Measurements from ENCODE around the gene LRRC1.

Gene LRRC1

GRCh38 chr6:53837865-53838769 is 43.3 kb downstream of the LRRC1 start:
- peaks cover 6% of the 10 kb centered on the region for H3K9me3 Mint-ChIP-seq
- no peak overlapping the region for H3K27ac Mint-ChIP-seq
- H3K4me3 Mint-ChIP-seq, result no peak overlapping the region
- ATAC-seq, result no peak
- peaks cover 10% of the 10 kb centered on the region for H3K4me1 Mint-ChIP-seq
- H3K36me3 Mint-ChIP-seq, result peaks cover 21% of the 10 kb centered on the region
- no peaks in the 10 kb centered on the region for H3K27me3 Mint-ChIP-seq

DNA sequence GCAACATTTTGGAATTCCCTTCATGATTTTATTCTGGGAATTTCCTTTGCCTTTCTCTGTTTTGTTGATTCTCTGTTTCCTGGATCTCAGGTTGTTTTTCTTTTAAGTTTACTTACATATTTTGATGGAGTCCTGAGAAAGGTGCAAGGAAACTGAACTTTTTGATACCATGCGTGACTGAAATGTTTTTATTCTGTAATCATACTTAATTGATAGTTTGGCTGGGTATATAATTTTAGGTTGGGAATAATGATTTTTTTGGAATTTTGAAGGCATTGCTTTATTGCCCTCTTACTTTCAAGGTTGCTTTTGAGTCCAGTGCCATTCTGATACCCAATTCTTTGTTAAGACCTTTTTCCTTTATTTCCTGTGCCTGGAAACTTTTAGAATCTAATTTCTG is 45.2 kb downstream of the LRRC1 start:
- Mint-ChIP-seq H3K27me3 (no peaks in the 10 kb centered on the region), H3K36me3 (peaks cover 27% of the 10 kb centered on the region), H3K27ac (no peak overlapping the region), H3K4me3 (no peak overlapping the region), H3K9me3 (peaks cover 6% of the 10 kb centered on the region), H3K4me1 (peaks cover 10% of the 10 kb centered on the region)
- no peak for ATAC-seq

DNA sequence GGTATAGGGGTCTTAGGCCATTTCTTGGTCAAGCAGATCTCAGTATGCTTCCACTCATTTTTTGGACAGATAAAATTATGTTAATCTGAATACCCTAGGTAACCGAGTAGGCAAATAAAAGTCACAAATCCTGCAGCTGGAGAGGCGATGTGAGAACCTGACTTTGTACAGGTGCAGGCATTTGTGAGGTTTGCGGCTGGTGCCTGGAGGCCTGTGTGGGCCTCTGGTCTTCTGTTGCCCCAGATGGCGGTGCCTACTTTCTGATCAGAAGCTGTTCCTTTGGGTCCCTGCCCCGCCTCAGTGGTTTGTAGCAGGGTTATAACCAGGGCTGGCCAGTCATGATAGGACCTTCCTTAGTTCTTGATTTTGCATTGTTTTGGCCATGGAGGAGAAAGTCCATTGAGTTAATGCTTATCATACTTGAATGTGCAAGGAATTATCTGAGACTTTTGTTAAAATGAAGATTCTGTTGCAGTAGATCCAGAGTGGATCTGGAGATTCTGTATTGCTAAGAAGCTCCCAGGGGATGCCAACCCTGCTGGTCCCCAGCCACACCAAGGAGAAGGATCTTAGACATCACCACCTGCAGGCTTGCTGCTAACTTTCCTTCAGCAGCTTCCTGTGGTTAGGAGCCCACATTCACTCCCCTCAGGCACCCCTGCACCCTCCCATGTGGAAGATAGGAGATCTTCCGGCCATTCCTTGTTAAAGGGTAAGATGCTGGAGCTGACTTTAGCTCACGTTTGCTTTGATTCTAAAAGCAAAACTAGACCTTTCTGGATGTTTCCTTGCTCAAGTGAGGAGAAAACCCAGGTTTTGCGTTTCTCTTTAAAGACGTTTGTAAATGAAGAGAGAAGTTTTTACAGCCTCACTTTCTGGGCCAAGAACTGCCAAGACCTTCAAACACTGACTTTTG is 50.7 kb downstream of the LRRC1 start:
- Mint-ChIP-seq H3K36me3 (peaks cover 37% of the 10 kb centered on the region), H3K27me3 (no peaks in the 10 kb centered on the region), H3K9me3 (peaks cover 3% of the 10 kb centered on the region), H3K27ac (no peak overlapping the region), H3K4me1 (no peaks in the 10 kb centered on the region), H3K4me3 (no peak overlapping the region)
- ATAC-seq, result no peak

DNA sequence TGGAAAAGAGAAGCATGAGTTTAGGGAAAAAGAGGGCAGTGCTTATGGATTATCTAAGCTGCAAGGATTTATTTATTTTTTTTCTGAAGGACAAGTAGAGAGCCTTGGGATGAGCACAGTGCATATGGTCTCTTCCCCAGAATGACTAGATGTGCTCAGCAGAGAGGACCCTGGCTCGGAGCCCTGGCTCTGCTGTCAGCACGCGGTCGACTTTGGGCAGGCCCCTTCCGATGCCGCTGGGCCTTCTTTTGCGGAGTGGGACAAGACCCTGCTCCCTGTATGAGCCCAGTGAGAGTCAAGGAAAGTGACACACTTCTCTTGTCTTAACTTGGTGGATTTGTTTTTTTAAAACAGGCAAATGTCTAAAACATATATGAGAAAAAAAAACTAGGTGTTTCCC is 51.4 kb downstream of the LRRC1 start:
- Mint-ChIP-seq H3K27me3 (no peaks in the 10 kb centered on the region), H3K36me3 (peaks cover 30% of the 10 kb centered on the region), H3K27ac (no peak overlapping the region), H3K4me3 (no peak overlapping the region), H3K9me3 (no peaks in the 10 kb centered on the region), H3K4me1 (no peaks in the 10 kb centered on the region)
- ATAC-seq, result no peak

DNA sequence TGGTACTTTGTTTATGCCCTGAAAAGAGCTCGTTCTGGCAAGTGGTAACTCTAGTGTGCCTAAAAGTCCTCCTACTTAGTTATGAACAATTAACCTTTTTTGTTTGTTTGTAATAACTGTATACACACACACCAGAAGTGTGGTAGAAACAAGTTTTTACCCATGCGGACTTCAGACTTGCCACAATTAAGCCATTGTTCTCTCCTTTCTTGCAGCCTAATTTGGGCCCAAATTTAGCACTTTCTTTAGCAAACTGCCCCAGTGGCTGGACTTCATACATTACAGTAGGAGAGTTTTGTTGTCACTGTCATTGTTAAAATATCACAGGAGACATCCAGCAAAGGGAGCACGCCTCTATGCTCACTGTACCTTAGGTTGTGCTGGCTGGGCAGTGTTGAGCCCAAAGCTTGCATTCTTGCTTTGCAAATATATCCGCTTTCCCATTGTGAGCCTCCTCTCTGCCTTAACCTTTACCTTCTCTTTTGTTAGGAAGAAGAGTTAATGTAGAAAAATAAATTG is 53.0 kb downstream of the LRRC1 start:
- Mint-ChIP-seq H3K4me3 (no peak overlapping the region), H3K27ac (no peak overlapping the region), H3K36me3 (peaks cover 27% of the 10 kb centered on the region), H3K4me1 (no peaks in the 10 kb centered on the region), H3K27me3 (no peaks in the 10 kb centered on the region), H3K9me3 (peaks cover 2% of the 10 kb centered on the region)
- no peak for ATAC-seq

DNA sequence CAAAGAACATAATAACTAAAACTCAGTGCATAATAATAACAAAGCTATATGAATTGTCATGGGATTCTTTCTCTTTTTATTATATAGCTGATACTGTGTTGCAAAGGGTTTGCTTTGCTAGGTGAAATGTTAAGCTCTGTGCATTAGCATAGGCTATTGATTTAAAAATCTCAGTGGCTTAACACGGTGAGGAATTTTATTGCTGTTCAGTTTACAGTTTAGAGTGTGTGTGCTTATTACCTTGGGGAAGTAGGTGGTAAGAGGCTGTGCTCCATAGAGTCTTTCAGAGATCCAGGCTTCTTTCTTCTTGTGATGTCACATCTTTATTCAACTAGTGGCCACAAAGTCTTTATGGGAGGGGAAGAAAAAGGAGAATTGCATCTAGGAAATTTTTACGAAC is 55.7 kb downstream of the LRRC1 start:
- peaks cover 2% of the 10 kb centered on the region for H3K9me3 Mint-ChIP-seq

DNA sequence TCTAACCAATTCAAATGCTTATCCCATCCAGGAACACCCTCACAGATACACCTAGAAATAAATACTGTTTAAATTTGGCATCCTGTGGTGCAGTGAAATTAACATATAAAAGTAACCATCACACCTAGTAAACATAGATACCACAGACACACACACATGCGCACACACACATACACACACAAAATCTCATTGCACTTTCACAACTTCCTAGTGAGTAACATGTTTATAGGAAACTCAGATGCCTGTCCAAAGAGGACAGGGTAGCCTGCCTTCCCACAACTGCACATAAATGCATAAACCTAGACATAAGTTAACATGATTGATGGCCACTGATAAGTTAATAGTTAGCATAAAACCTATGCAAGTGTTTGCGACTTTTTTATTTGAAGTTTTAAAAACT is 56.8 kb downstream of the LRRC1 start:
- ATAC-seq, result no peak
- Mint-ChIP-seq H3K27ac (no peak overlapping the region), H3K4me1 (peaks cover 16% of the 10 kb centered on the region), H3K27me3 (no peaks in the 10 kb centered on the region), H3K36me3 (peaks cover 15% of the 10 kb centered on the region), H3K4me3 (no peak overlapping the region), H3K9me3 (peaks cover 2% of the 10 kb centered on the region)

More for the DNA sequence above, 55.7 kb downstream of the LRRC1 start:
- Mint-ChIP-seq H3K27ac (no peak overlapping the region), H3K36me3 (peaks cover 22% of the 10 kb centered on the region), H3K4me3 (no peak overlapping the region), H3K27me3 (no peaks in the 10 kb centered on the region), H3K4me1 (peaks cover 9% of the 10 kb centered on the region)
- no peak for ATAC-seq

GRCh38 chr6:53852805-53853204 is 58.0 kb downstream of the LRRC1 start:
- peaks cover 17% of the 10 kb centered on the region for H3K4me1 Mint-ChIP-seq
- no peak for ATAC-seq
- H3K27me3 Mint-ChIP-seq, result no peaks in the 10 kb centered on the region
- no peak overlapping the region for H3K27ac Mint-ChIP-seq
- H3K9me3 Mint-ChIP-seq, result peaks cover 2% of the 10 kb centered on the region
- peaks cover 15% of the 10 kb centered on the region for H3K36me3 Mint-ChIP-seq
- H3K4me3 Mint-ChIP-seq, result no peak overlapping the region

- ATAC-seq, result peak; percentile 63
- Mint-ChIP-seq H3K4me3 (no peak overlapping the region), H3K4me1 (peaks cover 17% of the 10 kb centered on the region), H3K27me3 (no peaks in the 10 kb centered on the region), H3K36me3 (peaks cover 7% of the 10 kb centered on the region), H3K9me3 (peaks cover 2% of the 10 kb centered on the region), H3K27ac (peak overlapping the region; percentile 11)
Observed at GRCh38 chr6:53854843-53855567, 60.2 kb downstream of the LRRC1 start.

GRCh38 chr6:53855940-53856339 is 61.1 kb downstream of the LRRC1 start:
- no peak for ATAC-seq
- peaks cover 17% of the 10 kb centered on the region for H3K4me1 Mint-ChIP-seq
- peaks cover 7% of the 10 kb centered on the region for H3K36me3 Mint-ChIP-seq
- no peak overlapping the region for H3K4me3 Mint-ChIP-seq
- no peak overlapping the region for H3K27ac Mint-ChIP-seq
- H3K27me3 Mint-ChIP-seq, result no peaks in the 10 kb centered on the region
- H3K9me3 Mint-ChIP-seq, result peaks cover 2% of the 10 kb centered on the region

GRCh38 chr6:53857318-53858094 is 62.7 kb downstream of the LRRC1 start:
- Mint-ChIP-seq H3K27ac (no peak overlapping the region), H3K4me3 (no peak overlapping the region), H3K36me3 (peaks cover 2% of the 10 kb centered on the region), H3K27me3 (no peaks in the 10 kb centered on the region), H3K4me1 (peaks cover 17% of the 10 kb centered on the region), H3K9me3 (peaks cover under 1% of the 10 kb centered on the region)
- ATAC-seq, result no peak

DNA sequence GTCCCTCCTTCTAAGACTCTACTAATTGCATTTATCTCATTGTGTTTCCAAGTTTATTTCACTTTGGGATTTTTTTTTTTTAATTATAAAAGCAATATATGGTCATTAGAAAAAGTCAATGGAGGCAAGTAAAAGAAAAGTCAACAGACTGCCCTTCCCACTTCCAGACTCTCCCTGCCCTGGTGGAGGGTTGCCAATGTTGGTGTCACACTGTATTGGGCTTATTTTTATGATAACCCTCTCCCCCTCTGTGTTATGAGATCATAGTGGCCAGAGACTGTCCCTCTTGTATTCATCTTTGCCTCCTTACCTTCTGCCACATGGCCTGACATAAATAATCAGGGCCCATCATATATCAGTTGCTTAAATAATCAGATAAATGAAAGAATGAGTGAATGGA is 63.4 kb downstream of the LRRC1 start:
- Mint-ChIP-seq H3K4me1 (peaks cover 17% of the 10 kb centered on the region), H3K4me3 (no peak overlapping the region), H3K27ac (no peak overlapping the region), H3K27me3 (no peaks in the 10 kb centered on the region), H3K36me3 (no peaks in the 10 kb centered on the region), H3K9me3 (no peaks in the 10 kb centered on the region)
- ATAC-seq, result no peak

DNA sequence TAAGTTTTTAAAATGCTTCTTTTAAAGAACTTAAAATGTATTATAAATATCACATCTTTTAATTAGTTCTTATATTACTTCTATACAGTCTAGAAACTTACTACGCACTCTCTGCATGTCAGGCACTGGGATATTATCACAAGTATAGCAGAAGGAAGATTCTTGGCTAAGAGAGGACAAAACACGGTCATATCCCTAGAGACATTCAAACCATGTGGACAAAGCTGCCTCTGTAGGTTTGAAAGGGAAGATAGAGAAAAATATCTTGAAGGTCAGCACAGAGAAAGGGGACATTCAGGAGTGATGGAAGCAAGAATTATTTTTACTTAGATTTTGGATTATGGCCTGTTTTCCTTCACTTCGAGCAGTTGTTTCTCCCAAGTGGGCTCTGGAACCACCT is 64.1 kb downstream of the LRRC1 start:
- peaks cover 17% of the 10 kb centered on the region for H3K4me1 Mint-ChIP-seq
- H3K27ac Mint-ChIP-seq, result no peak overlapping the region
- no peaks in the 10 kb centered on the region for H3K27me3 Mint-ChIP-seq
- H3K4me3 Mint-ChIP-seq, result no peak overlapping the region
- ATAC-seq, result no peak
- no peaks in the 10 kb centered on the region for H3K36me3 Mint-ChIP-seq
- H3K9me3 Mint-ChIP-seq, result no peaks in the 10 kb centered on the region

- no peak for ATAC-seq
- Mint-ChIP-seq H3K27me3 (no peaks in the 10 kb centered on the region), H3K4me1 (peaks cover 8% of the 10 kb centered on the region)
Observed at GRCh38 chr6:53860511-53860910, 65.7 kb downstream of the LRRC1 start.

More at GRCh38 chr6:53860511-53860910, 65.7 kb downstream of the LRRC1 start:
- H3K4me3 Mint-ChIP-seq, result no peak overlapping the region
- H3K36me3 Mint-ChIP-seq, result no peaks in the 10 kb centered on the region
- no peak overlapping the region for H3K27ac Mint-ChIP-seq
- H3K9me3 Mint-ChIP-seq, result no peaks in the 10 kb centered on the region

Data from stimulated activated memory B cell treated with anti-CD40 and anti-IgM and Interleukin-4, amounts not matched to agents 10 μg/mL and 1 μg/mL and 100 μg/mL, for 72 hours (primary cell).